ENCODE measurements around the gene SLBP. TPM values are rescaled to one million over a fixed set of nuclear protein-coding genes. Genes with fewer than 3 reads are reported as not detected.

SLBP gene
- total and polyA plus RNA-seq, 2 donors (not counting 3 experiments of a cell fraction or from before 2014, with no cell fraction given) = 48.3 to 63.1 TPM

DNA sequence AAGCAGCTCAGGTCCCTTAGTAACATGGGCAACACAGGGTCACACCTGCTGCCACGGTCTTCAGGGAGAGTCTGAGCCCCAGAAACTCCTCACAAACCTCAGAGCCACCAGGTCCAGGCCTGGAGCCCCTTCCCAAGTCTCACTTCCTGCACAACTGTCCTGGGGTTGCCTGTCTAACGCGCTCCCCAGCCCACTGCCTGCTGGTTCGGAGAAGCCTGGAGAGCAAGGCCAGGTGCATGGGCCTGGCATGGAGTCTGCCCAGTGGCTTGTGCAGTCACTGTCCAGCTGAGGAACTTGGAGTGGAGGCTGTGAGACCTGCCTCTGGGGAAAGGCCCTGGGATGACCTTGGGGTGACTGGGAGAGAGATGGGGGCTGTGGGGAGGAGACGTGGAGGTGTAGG is 56.0 kb downstream of the SLBP start:
- H3K27me3 ChIP-seq (ENCODE audit: control insufficient read depth in 2 of 2, insufficient read depth in 2 of 2, low read length in 2 of 2) = no peaks in the 10 kb centered on the region
- intact Hi-C loops (cut with micrococcal nuclease) = no loop called here
- no peaks in the 10 kb centered on the region for H3K79me2 ChIP-seq (ENCODE audit: control insufficient read depth, insufficient read depth, low read length)
- ChIA-PET POLR2A (no interaction called here), CTCF (no interaction called here)
- no peak overlapping the region for H3K4me2 ChIP-seq (ENCODE audit: insufficient read depth, low read length)
- H3K27ac ChIP-seq (ENCODE audit: insufficient read depth, low read depth, low read length) = no peak overlapping the region
- H3K9me1 ChIP-seq (replicated peaks; ENCODE audit: control insufficient read depth, extremely low read depth, insufficient read depth, low read length) = no peaks in the 10 kb centered on the region
- H3K9me3 ChIP-seq (replicated peaks; ENCODE audit: control insufficient read depth, insufficient read depth, low read length) = no peaks in the 10 kb centered on the region
- H3K4me3 ChIP-seq (replicated peaks in 1 of 3; ENCODE audit: insufficient read depth in 1 of 3, low read depth in 1 of 3, low read length in 3 of 3) = no peak overlapping the region
- no peaks in the 10 kb centered on the region for H4K20me1 ChIP-seq (replicated peaks; ENCODE audit: control insufficient read depth, extremely low read depth, insufficient read depth, low read length)
- no peak for FAIRE-seq
- H3K4me1 ChIP-seq (ENCODE audit: control insufficient read depth, extremely low read depth, insufficient read depth, low read length) = no peaks in the 10 kb centered on the region
- dilution Hi-C loops (cut with MboI; ENCODE audit: extremely low pct_ligation_motif_present, low sequenced_read_pairs) = no loop called here
- no peak overlapping the region for H3K9ac ChIP-seq (replicated peaks; ENCODE audit: extremely low read depth, insufficient read depth, low read length)
- no peaks in the 10 kb centered on the region for H3K36me3 ChIP-seq (ENCODE audit: control insufficient read depth in 2 of 2, extremely low read depth in 1 of 2, insufficient read depth in 2 of 2, low read length in 2 of 2)
- TF ChIP-seq JUN (IDR thresholded peaks at IDR 0.05; ENCODE audit: borderline replicate concordance, insufficient read depth, insufficient read length, low read depth) (no peak), POLR2AphosphoS5 (IDR thresholded peaks at IDR 0.05; ENCODE audit: insufficient read depth, low read depth, low read length) (no peak), FOS (IDR thresholded peaks at IDR 0.05; ENCODE audit: borderline replicate concordance, insufficient read depth, low read length) (no peak), EZH2 (IDR thresholded peaks at IDR 0.05; ENCODE audit: borderline replicate concordance, low read depth, low read length, severe bottlenecking) (no peak), GATA2 (IDR thresholded peaks at IDR 0.05; ENCODE audit: insufficient read depth, insufficient read length, low read depth, low read length) (no peak), POLR2A (IDR thresholded peaks at IDR 0.05; ENCODE audit: low read depth, low read length) (no peak), MYC (IDR thresholded peaks at IDR 0.05; ENCODE audit: low read depth, low read length) (no peak)
- TF ChIP-seq, protein P1, sequence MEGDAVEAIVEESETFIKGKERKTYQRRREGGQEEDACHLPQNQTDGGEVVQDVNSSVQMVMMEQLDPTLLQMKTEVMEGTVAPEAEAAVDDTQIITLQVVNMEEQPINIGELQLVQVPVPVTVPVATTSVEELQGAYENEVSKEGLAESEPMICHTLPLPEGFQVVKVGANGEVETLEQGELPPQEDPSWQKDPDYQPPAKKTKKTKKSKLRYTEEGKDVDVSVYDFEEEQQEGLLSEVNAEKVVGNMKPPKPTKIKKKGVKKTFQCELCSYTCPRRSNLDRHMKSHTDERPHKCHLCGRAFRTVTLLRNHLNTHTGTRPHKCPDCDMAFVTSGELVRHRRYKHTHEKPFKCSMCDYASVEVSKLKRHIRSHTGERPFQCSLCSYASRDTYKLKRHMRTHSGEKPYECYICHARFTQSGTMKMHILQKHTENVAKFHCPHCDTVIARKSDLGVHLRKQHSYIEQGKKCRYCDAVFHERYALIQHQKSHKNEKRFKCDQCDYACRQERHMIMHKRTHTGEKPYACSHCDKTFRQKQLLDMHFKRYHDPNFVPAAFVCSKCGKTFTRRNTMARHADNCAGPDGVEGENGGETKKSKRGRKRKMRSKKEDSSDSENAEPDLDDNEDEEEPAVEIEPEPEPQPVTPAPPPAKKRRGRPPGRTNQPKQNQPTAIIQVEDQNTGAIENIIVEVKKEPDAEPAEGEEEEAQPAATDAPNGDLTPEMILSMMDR (IDR thresholded peaks at IDR 0.05; ENCODE audit: extremely low read depth in 1 of 2, insufficient read depth in 1 of 2, low read depth in 1 of 2, low read length in 2 of 2) = no peak
- TF ChIP-seq, protein P2, sequence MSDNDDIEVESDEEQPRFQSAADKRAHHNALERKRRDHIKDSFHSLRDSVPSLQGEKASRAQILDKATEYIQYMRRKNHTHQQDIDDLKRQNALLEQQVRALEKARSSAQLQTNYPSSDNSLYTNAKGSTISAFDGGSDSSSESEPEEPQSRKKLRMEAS (IDR thresholded peaks at IDR 0.05; ENCODE audit: insufficient read depth, insufficient read length) = no peak
- DNase-seq (ENCODE audit: low read depth, low spot score) = no peak
- no peak overlapping the region for H2AFZ ChIP-seq (ENCODE audit: low read depth, low read length)
- BruUV-seq (replicated peaks) = no TSS peak

Data from endothelial cell of umbilical vein (primary cell).